ENCODE measurements around the gene CCDC88B.
A peak's percentile ranks its signal among the peaks of the same experiment; 100 is the strongest.
"Not testable (repeated sequence)": the region's sequence is repeated elsewhere in the genome, so short reads cannot be mapped to it uniquely, and the experiment has no call there.

Gene CCDC88B

GRCh38 chr11:64314146-64314804 is 25.7 kb upstream of the CCDC88B start:
- H3K4me3 ChIP-seq (ENCODE audit: low read depth, low read length) = no peak overlapping the region
- TF ChIP-seq, protein P1, sequence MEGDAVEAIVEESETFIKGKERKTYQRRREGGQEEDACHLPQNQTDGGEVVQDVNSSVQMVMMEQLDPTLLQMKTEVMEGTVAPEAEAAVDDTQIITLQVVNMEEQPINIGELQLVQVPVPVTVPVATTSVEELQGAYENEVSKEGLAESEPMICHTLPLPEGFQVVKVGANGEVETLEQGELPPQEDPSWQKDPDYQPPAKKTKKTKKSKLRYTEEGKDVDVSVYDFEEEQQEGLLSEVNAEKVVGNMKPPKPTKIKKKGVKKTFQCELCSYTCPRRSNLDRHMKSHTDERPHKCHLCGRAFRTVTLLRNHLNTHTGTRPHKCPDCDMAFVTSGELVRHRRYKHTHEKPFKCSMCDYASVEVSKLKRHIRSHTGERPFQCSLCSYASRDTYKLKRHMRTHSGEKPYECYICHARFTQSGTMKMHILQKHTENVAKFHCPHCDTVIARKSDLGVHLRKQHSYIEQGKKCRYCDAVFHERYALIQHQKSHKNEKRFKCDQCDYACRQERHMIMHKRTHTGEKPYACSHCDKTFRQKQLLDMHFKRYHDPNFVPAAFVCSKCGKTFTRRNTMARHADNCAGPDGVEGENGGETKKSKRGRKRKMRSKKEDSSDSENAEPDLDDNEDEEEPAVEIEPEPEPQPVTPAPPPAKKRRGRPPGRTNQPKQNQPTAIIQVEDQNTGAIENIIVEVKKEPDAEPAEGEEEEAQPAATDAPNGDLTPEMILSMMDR (IDR thresholded peaks at IDR 0.05; ENCODE audit: insufficient read depth, low read depth, low read length, missing control alignments) = no peak
- no peak for DNase-seq (ENCODE audit: low read depth)

DNA sequence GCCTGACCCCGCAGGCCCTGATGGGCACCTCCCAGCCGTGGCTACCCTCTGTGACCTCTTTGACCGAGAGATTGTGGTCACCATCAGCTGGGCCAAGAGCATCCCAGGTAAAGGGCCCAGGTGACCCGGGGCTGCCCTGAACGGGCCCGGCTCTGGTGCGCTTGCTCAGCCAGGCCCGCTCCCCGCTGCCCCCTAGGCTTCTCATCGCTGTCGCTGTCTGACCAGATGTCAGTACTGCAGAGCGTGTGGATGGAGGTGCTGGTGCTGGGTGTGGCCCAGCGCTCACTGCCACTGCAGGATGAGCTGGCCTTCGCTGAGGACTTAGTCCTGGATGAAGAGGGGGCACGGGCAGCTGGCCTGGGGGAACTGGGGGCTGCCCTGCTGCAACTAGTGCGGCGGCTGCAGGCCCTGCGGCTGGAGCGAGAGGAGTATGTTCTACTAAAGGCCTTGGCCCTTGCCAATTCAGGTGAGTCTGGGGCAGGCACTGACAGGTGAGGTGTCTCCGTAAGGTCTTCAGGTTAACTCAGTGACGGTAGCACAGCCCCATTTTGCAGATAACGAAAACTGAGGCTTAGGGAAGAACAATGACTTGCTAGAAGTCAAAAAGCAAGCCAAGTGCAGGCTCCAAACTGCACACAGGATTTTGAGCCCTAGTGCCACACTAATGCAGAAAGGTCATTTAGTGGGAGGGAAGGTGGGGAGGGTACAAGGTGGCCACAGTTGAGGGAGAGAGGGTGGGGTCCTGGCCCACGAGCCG is 25.0 kb upstream of the CCDC88B start:
- no peak for DNase-seq (ENCODE audit: low read depth)
- TF ChIP-seq, protein P1 (IDR thresholded peaks at IDR 0.05; ENCODE audit: insufficient read depth, low read depth, low read length, missing control alignments) = no peak
- no peak overlapping the region for H3K4me3 ChIP-seq (ENCODE audit: low read depth, low read length)

GRCh38 chr11:64315667-64316526 is 24.1 kb upstream of the CCDC88B start:
- DNase-seq (ENCODE audit: low read depth) = not testable (repeated sequence)
- peak overlapping the region; percentile 99; the same call in 1 of the 2 replicates for H3K4me3 ChIP-seq (ENCODE audit: low read depth, low read length)

- peak overlapping the region; percentile 99 for H3K4me3 ChIP-seq (ENCODE audit: low read depth, low read length)
- peak; percentile 59 for DNase-seq (ENCODE audit: low read depth)
- TF ChIP-seq, protein P1 (IDR thresholded peaks at IDR 0.05; ENCODE audit: insufficient read depth, low read depth, low read length, missing control alignments) = peak; percentile 15
Observed at GRCh38 chr11:64316672-64317324, 23.2 kb upstream of the CCDC88B start.

- H3K4me3 ChIP-seq (ENCODE audit: low read depth, low read length) = peak within 1 kb of the TSS; percentile 99
- TF ChIP-seq, protein P1 (IDR thresholded peaks at IDR 0.05; ENCODE audit: insufficient read depth, low read depth, low read length, missing control alignments) = no peak
- peak; percentile 100 for DNase-seq (ENCODE audit: low read depth)
Observed at GRCh38 chr11:64317325-64317960, 22.6 kb upstream of the CCDC88B start, which contains the start of gene TRMT112. Gene TRMT112 (minus strand): TSS chr11:64317559. CDS start chr11:64317526, 33 bp downstream.

DNA sequence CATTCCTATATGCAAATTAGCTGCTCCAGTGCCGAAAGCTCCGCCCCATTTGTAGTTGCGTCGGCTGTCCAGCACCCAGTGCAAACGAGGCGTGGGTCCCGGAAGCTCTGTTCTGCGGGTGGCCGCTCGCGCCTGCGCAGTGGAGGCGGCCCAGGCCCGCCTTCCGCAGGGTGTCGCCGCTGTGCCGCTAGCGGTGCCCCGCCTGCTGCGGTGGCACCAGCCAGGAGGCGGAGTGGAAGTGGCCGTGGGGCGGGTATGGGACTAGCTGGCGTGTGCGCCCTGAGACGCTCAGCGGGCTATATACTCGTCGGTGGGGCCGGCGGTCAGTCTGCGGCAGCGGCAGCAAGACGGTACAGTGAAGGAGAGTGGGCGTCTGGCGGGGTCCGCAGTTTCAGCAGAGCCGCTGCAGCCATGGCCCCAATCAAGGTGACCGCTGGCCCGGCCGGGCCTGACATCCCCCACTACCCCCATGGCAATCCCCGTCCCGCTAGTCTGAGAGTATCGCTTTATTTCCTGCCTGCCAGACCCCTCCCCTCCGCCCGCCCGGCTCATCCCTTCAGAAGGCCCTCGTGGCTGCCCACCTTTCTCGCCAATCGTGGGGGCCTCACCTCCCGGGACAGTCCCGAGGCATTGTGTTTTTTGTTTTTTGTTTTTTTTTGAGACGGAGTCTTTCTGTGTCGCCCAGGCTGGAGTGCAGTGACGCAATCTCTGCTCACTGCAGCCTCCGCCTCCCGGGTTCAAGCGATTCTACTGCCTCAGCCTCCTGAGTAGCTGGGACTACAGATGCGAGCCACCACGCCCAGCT is 21.8 kb upstream of the CCDC88B start, which contains the start of gene PRDX5:
TSS of gene PRDX5 (plus strand) at position 161 of the 805 bp plus-strand sequence. CDS start at position 256, 95 bp downstream.
- H3K4me3 ChIP-seq (ENCODE audit: low read depth, low read length) = peak within 1 kb of the TSS; percentile 99
- TF ChIP-seq, protein P1 (IDR thresholded peaks at IDR 0.05; ENCODE audit: insufficient read depth, low read depth, low read length, missing control alignments) = peak; percentile 38
- DNase-seq (ENCODE audit: low read depth) = peak; percentile 98
